ENCODE measurements around the gene GZMM. TPM values are rescaled to one million over a fixed set of nuclear protein-coding genes. Genes with fewer than 3 reads are reported as not detected.

GZMM gene
- total RNA-seq, 4 donors from 2014 or later, result 0.49 TPM; not detected in 3

- Histone ChIP-seq H3K9me3 (no peaks in the 10 kb centered on the region), H3K4me1 (peaks cover 43 to 57% of the 10 kb centered on the region in 2 donors), H3K36me3 (no peaks in the 10 kb centered on the region), H3K27me3 (peaks cover 4 to 8% (median 5%) of the 10 kb centered on the region in 3 donors), H3K27ac (peak overlapping the region; percentile 97 to 100 (median 99)), H3K4me3 (peak overlapping the region; percentile 85 to 100 (median 96))
- intact Hi-C loops (cut with DNase I; ENCODE audit: low total_unique reads) (loop anchor here (1.0 to 10.0 kb wide), 7 partner anchors 42 to 642 kb away; partner anchors contain the start of genes CDC34, FGF22, POLRMT and RNF126), in situ Hi-C loops (cut with MboI; ENCODE audit: low sequenced_read_pairs in 4 of 4) (no loop called here)
- TF ChIP-seq, protein P1, sequence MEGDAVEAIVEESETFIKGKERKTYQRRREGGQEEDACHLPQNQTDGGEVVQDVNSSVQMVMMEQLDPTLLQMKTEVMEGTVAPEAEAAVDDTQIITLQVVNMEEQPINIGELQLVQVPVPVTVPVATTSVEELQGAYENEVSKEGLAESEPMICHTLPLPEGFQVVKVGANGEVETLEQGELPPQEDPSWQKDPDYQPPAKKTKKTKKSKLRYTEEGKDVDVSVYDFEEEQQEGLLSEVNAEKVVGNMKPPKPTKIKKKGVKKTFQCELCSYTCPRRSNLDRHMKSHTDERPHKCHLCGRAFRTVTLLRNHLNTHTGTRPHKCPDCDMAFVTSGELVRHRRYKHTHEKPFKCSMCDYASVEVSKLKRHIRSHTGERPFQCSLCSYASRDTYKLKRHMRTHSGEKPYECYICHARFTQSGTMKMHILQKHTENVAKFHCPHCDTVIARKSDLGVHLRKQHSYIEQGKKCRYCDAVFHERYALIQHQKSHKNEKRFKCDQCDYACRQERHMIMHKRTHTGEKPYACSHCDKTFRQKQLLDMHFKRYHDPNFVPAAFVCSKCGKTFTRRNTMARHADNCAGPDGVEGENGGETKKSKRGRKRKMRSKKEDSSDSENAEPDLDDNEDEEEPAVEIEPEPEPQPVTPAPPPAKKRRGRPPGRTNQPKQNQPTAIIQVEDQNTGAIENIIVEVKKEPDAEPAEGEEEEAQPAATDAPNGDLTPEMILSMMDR (IDR thresholded peaks at IDR 0.05 in 4 of 5, conservative IDR thresholded peaks at IDR 0.05 in 1 of 5), result peak in 1 of 5 experiments; percentile 2
- no peak for TF ChIP-seq POLR2A (IDR thresholded peaks at IDR 0.05)
- peak; percentile 70 to 84 for DNase-seq
- ATAC-seq, result peak; percentile 36 to 40
These were observed 29.1 kb downstream of the GZMM start for GRCh38 chr19:572743-573518.

DNA sequence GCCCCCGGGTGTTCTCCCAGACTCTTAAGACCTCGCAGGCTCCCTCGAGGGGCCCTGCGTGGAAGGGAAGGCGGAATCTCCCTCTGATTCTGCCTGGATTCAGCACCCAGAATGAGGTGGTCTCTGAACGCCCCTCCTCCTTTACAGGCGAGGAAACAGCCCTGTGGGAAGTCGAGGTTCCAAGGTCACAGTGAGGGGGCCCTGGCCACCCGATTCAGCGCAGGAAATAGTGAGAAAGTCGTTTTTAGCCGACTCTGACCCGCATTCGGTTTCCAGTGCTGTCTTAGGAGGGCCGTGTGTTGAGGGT is 29.6 kb downstream of the GZMM start:
- H3K36me3 ChIP-seq, result no peaks in the 10 kb centered on the region
- H3K27ac ChIP-seq, result peak overlapping the region; percentile 97 to 100 (median 99)
- peaks cover 4 to 8% (median 5%) of the 10 kb centered on the region in 3 donors for H3K27me3 ChIP-seq
- peaks cover 48 to 62% of the 10 kb centered on the region in 2 donors for H3K4me1 ChIP-seq
- peak overlapping the region; percentile 85 to 100 (median 96) for H3K4me3 ChIP-seq
- TF ChIP-seq, protein P1 (IDR thresholded peaks at IDR 0.05 in 4 of 5, conservative IDR thresholded peaks at IDR 0.05 in 1 of 5), result no peak
- peak; percentile 48 to 60 for TF ChIP-seq POLR2A (IDR thresholded peaks at IDR 0.05)
- DNase-seq, result no peak
- intact Hi-C loops (cut with DNase I; ENCODE audit: low total_unique reads) (loop anchor here (2.0 to 10.0 kb wide), 4 partner anchors 86 to 641 kb away; partner anchors contain the start of gene RNF126), in situ Hi-C loops (cut with MboI; ENCODE audit: low sequenced_read_pairs in 4 of 4) (no loop called here)
- no peak for ATAC-seq
- H3K9me3 ChIP-seq, result no peaks in the 10 kb centered on the region

DNA sequence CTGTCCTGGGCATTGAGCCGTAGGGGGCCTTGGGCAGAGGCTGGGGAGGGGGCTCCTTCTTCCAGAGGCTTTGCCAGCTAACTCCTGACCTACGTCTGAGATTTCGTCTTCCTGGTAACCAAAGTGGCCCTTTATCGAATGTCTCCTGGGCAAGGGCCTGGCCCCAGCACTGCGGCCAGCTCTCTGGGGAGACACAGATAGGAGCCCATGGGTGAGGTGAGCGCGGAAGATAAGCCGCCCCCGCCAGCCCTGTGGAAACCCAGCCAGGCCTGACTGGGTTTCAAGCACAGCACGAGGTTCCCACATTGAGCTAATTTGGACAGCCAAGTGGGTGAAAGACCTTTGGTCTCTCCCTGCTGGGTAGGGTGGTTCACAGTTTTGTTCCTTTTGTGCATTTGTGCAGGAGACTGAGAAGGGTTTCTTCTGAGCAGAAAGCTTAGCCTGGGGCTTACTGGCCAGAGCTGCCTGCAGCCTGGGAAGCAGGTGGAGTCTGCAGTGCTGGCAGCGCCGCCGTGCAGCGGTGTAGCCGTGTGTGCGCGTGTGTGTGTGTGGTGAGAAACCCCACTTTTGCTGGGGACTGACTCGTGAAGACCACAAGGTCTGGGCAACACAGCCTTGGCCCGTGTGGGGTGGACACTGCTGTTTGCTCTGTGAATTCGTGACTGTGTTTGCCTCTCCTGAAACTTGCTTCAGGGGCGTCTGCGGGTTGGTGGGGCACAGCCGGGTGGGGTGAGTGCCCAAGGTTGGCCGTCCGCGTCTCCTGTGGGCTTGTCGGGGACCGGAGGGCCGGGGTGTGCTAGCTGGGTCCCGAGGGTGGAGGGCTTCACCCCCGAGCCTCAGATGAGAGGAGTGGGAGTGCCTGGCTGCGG is 31.0 kb downstream of the GZMM start:
- Histone ChIP-seq H3K4me1 (peaks cover 48 to 76% of the 10 kb centered on the region in 2 donors), H3K36me3 (peaks cover 0 to 10% of the 10 kb centered on the region in 2 donors), H3K27me3 (peaks cover 4 to 8% (median 5%) of the 10 kb centered on the region in 3 donors), H3K27ac (peak overlapping the region; percentile 97 to 100 (median 99)), H3K9me3 (no peaks in the 10 kb centered on the region), H3K4me3 (peak overlapping the region; percentile 85 to 100 (median 96))
- DNase-seq, result peak; percentile 53 to 69
- ATAC-seq, result peak; percentile 32 to 48
- TF ChIP-seq POLR2A (IDR thresholded peaks at IDR 0.05), result peak in 1 of 2 donors; percentile 41
- TF ChIP-seq, protein P1 (IDR thresholded peaks at IDR 0.05 in 4 of 5, conservative IDR thresholded peaks at IDR 0.05 in 1 of 5), result no peak
- in situ Hi-C loops (cut with MboI; ENCODE audit: low sequenced_read_pairs in 4 of 4), result no loop called here
- intact Hi-C loops (cut with DNase I; ENCODE audit: low total_unique reads), result loop anchor here (5.0 to 10.0 kb wide), 2 partner anchors 88 to 640 kb away; no protein-coding TSS in a partner anchor

- in situ Hi-C loops (cut with MboI; ENCODE audit: low sequenced_read_pairs in 4 of 4) (no loop called here), intact Hi-C loops (cut with DNase I; ENCODE audit: low total_unique reads) (loop anchor here (10.0 kb wide), 1 partner anchor 639 kb away; no protein-coding TSS in a partner anchor)
- Histone ChIP-seq H3K9me3 (no peaks in the 10 kb centered on the region), H3K4me3 (peak overlapping the region; percentile 85 to 100 (median 96)), H3K36me3 (peaks cover 0 to 15% of the 10 kb centered on the region in 2 donors), H3K27ac (peak overlapping the region; percentile 97 to 100 (median 99)), H3K4me1 (peaks cover 48 to 76% of the 10 kb centered on the region in 2 donors), H3K27me3 (peaks cover 4 to 7% (median 5%) of the 10 kb centered on the region in 3 donors)
- TF ChIP-seq, protein P1 (IDR thresholded peaks at IDR 0.05 in 4 of 5, conservative IDR thresholded peaks at IDR 0.05 in 1 of 5), result no peak
- TF ChIP-seq POLR2A (IDR thresholded peaks at IDR 0.05), result peak; percentile 10 to 31
- ATAC-seq (peak; percentile 44 to 48), DNase-seq (peak; percentile 87 to 95)
These were observed 32.0 kb downstream of the GZMM start for GRCh38 chr19:575527-576506.

Measured in gastrocnemius medialis (tissue), 4 donors.